ENCODE results near the gene S100PBP. TPM values are rescaled to one million over a fixed set of nuclear protein-coding genes. Genes with fewer than 3 reads are reported as not detected.

Gene S100PBP
- total and polyA plus RNA-seq, 7 donors, result 3.2 to 50.7 (median 25.2) TPM

GRCh38 chr1:32831878-32832277 lies 14.4 kb downstream of the S100PBP start:
- no peak overlapping the region for H3K27ac ChIP-seq
- H3K4me1 ChIP-seq, result no peaks in the 10 kb centered on the region
- no peaks in the 10 kb centered on the region for H3K9me3 ChIP-seq
- no peak overlapping the region for H3K4me3 ChIP-seq
- peaks cover 28 to 92% (median 56%) of the 10 kb centered on the region in 4 donors for H3K36me3 ChIP-seq
- WGBS, 2 donors, result 89 to 94% methylated on average over 1 of the region's 1 CpG
- intact Hi-C loops (cut with DNase I), result no loop called here
- H3K27me3 ChIP-seq, result no peaks in the 10 kb centered on the region
- DNase-seq, result no peak
- TF ChIP-seq CTCF (IDR thresholded peaks at IDR 0.05) (no peak), POLR2A (IDR thresholded peaks at IDR 0.05) (no peak), EP300 (IDR thresholded peaks at IDR 0.05) (no peak), POLR2AphosphoS5 (IDR thresholded peaks at IDR 0.05) (no peak)

- 42 to 48% methylated on average over 2 of the region's 2 CpGs for WGBS, 2 donors
- Histone ChIP-seq H3K27me3 (no peaks in the 10 kb centered on the region), H3K4me1 (no peaks in the 10 kb centered on the region), H3K27ac (no peak overlapping the region), H3K4me3 (no peak overlapping the region), H3K9me3 (no peaks in the 10 kb centered on the region), H3K36me3 (peaks cover 0 to 59% (median 21%) of the 10 kb centered on the region in 4 donors)
- DNase-seq, result no peak
- TF ChIP-seq CTCF (IDR thresholded peaks at IDR 0.05) (no peak), EP300 (IDR thresholded peaks at IDR 0.05) (no peak), POLR2AphosphoS5 (IDR thresholded peaks at IDR 0.05) (no peak), POLR2A (IDR thresholded peaks at IDR 0.05) (no peak)
- intact Hi-C loops (cut with DNase I), result no loop called here
Measured at GRCh38 chr1:32848354-32849063, 31.1 kb downstream of the S100PBP start.

GRCh38 chr1:32855861-32856617 lies 38.6 kb downstream of the S100PBP start:
- no peaks in the 10 kb centered on the region for H3K9me3 ChIP-seq
- intact Hi-C loops (cut with DNase I), result no loop called here
- WGBS, 2 donors, result 23 to 77% methylated on average over 13 of the region's 13 CpGs
- H3K27ac ChIP-seq, result no peak overlapping the region
- no peak overlapping the region for H3K4me3 ChIP-seq
- no peak for TF ChIP-seq CTCF (IDR thresholded peaks at IDR 0.05)
- no peak for TF ChIP-seq POLR2AphosphoS5 (IDR thresholded peaks at IDR 0.05)
- TF ChIP-seq EP300 (IDR thresholded peaks at IDR 0.05), result no peak
- TF ChIP-seq POLR2A (IDR thresholded peaks at IDR 0.05), result no peak
- no peaks in the 10 kb centered on the region for H3K4me1 ChIP-seq
- no peak for DNase-seq
- H3K27me3 ChIP-seq, result no peaks in the 10 kb centered on the region
- H3K36me3 ChIP-seq, result peaks cover 4 to 76% (median 23%) of the 10 kb centered on the region in 4 donors

GRCh38 chr1:32858136-32858535 lies 40.7 kb downstream of the S100PBP start:
- no peak overlapping the region for H3K27ac ChIP-seq
- H3K36me3 ChIP-seq, result peaks cover 4 to 85% (median 19%) of the 10 kb centered on the region in 4 donors
- 97 to 98% methylated on average over 2 of the region's 2 CpGs for WGBS, 2 donors
- intact Hi-C loops (cut with DNase I), result no loop called here
- no peaks in the 10 kb centered on the region for H3K27me3 ChIP-seq
- no peak for DNase-seq
- no peaks in the 10 kb centered on the region for H3K9me3 ChIP-seq
- no peak overlapping the region for H3K4me3 ChIP-seq
- H3K4me1 ChIP-seq, result peaks cover 0 to 6% (median 2%) of the 10 kb centered on the region in 4 donors
- no peak for TF ChIP-seq EP300 (IDR thresholded peaks at IDR 0.05)
- TF ChIP-seq CTCF (IDR thresholded peaks at IDR 0.05), result no peak
- no peak for TF ChIP-seq POLR2AphosphoS5 (IDR thresholded peaks at IDR 0.05)
- TF ChIP-seq POLR2A (IDR thresholded peaks at IDR 0.05), result no peak
